Measurements from ENCODE around the gene FBXL15. TPM values are rescaled to one million over a fixed set of nuclear protein-coding genes. Genes with fewer than 3 reads are reported as not detected.

Gene FBXL15, protein sequence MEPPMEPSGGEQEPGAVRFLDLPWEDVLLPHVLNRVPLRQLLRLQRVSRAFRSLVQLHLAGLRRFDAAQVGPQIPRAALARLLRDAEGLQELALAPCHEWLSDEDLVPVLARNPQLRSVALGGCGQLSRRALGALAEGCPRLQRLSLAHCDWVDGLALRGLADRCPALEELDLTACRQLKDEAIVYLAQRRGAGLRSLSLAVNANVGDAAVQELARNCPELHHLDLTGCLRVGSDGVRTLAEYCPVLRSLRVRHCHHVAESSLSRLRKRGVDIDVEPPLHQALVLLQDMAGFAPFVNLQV
- total RNA-seq = 10 to 100 TPM; 36.9 to 57.8 (median 44.8) TPM

DNA sequence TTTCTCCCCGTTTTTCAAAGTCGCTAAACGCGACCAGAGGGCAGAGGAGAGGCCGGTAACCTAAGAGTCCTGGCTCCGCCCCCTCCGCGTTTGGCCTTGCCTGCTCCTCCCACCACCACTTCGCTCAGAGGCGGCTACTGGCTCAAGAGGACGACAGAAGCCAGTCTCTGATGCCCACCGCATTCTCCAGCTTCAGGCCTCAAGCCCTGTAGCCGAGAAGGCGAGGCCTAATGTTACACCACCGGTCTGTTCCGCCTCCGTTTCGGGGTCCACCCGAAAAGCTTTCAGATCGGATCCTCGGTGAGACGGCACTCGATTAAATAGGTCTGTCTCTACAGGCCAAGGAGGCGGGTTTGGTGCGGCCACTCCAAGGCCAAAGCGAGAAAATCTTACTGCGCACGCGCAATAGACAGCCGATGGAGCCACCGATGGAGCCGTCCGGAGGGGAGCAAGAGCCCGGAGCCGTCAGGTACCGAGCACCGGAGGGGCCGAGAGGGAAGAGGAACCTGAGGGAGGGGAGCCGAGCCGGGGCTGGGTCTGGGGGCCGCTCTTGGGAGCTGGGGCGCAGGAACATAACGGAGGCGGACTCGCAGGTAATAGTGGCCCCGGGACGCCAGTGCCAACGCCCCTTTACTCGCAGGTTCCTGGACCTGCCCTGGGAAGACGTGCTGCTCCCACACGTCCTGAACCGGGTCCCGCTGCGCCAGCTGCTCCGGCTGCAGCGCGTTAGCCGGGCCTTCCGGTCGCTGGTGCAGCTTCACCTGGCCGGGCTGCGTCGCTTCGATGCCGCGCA is at the start of gene FBXL15:
FBXL15 (plus strand) TSS at position 123 of the 793 bp plus-strand sequence; CDS start at position 417, 294 bp downstream.
- TF ChIP-seq POLR2A (IDR thresholded peaks at IDR 0.05) (peak; percentile 36 to 48), CTCF (IDR thresholded peaks at IDR 0.05) (peak in 2 of 6 experiments; percentile 15 to 47)
- Histone ChIP-seq H3K27me3 (peaks cover 0 to 4% of the 10 kb centered on the region in 2 donors), H3K9me3 (no peaks in the 10 kb centered on the region), H3K27ac (peak within 1 kb of the TSS; percentile 85 to 96 (median 93)), H3K36me3 (peaks cover 0 to 21% (median 0%) of the 10 kb centered on the region in 3 donors), H3K4me3 (peak within 1 kb of the TSS; percentile 75 to 99 (median 90)), H3K4me1 (peaks cover 0 to 41% (median 26%) of the 10 kb centered on the region in 4 donors)
- peak; percentile 95 to 98 (median 96) for DNase-seq

DNA sequence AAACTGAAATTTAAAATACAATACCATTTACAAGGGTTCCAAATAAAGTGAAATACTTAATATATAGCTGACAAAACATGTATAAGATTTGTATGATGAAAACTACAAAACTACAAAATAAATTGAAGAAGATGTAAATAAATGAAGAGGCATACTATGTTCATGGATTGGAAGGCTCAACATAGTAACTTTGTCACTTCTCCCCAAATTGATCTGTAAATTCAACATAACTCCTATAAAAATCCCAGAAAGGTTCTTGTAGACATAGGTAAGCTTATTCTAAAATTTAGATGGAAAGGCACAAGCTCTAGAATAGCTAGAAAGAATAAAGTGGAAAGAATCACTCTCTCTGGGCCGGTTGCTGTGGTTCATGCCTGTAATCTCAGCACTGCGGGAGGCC is 49.3 kb upstream of the FBXL15 start:
- H3K36me3 ChIP-seq = peaks cover 0 to 100% (median 0%) of the 10 kb centered on the region in 3 donors
- TF ChIP-seq CTCF (IDR thresholded peaks at IDR 0.05) = no peak
- TF ChIP-seq POLR2A (IDR thresholded peaks at IDR 0.05) = no peak
- no peaks in the 10 kb centered on the region for H3K9me3 ChIP-seq
- no peak overlapping the region for H3K27ac ChIP-seq
- H3K4me1 ChIP-seq = no peaks in the 10 kb centered on the region
- no peak for DNase-seq
- no peak overlapping the region for H3K4me3 ChIP-seq
- no peaks in the 10 kb centered on the region for H3K27me3 ChIP-seq

GRCh38 chr10:102375250-102375649 is 45.4 kb upstream of the FBXL15 start:
- H3K9me3 ChIP-seq = no peaks in the 10 kb centered on the region
- H3K36me3 ChIP-seq = peaks cover 0 to 100% (median 0%) of the 10 kb centered on the region in 3 donors
- H3K27me3 ChIP-seq = no peaks in the 10 kb centered on the region
- DNase-seq = no peak
- no peak for TF ChIP-seq CTCF (IDR thresholded peaks at IDR 0.05)
- no peak for TF ChIP-seq POLR2A (IDR thresholded peaks at IDR 0.05)
- no peak overlapping the region for H3K4me3 ChIP-seq
- H3K27ac ChIP-seq = no peak overlapping the region
- H3K4me1 ChIP-seq = no peaks in the 10 kb centered on the region

- Histone ChIP-seq H3K4me3 (no peak overlapping the region), H3K4me1 (no peaks in the 10 kb centered on the region), H3K36me3 (peaks cover 0 to 100% (median 0%) of the 10 kb centered on the region in 3 donors), H3K9me3 (no peaks in the 10 kb centered on the region), H3K27ac (no peak overlapping the region), H3K27me3 (no peaks in the 10 kb centered on the region)
- DNase-seq = no peak
- no peak for TF ChIP-seq POLR2A (IDR thresholded peaks at IDR 0.05)
- TF ChIP-seq CTCF (IDR thresholded peaks at IDR 0.05) = no peak
These were observed 44.8 kb upstream of the FBXL15 start for GRCh38 chr10:102375867-102376266.

GRCh38 chr10:102376901-102377300 is 43.7 kb upstream of the FBXL15 start:
- DNase-seq = no peak
- no peak overlapping the region for H3K4me3 ChIP-seq
- TF ChIP-seq CTCF (IDR thresholded peaks at IDR 0.05) = no peak
- H3K36me3 ChIP-seq = peaks cover 0 to 98% (median 0%) of the 10 kb centered on the region in 3 donors
- H3K27ac ChIP-seq = no peak overlapping the region
- no peaks in the 10 kb centered on the region for H3K4me1 ChIP-seq
- H3K27me3 ChIP-seq = no peaks in the 10 kb centered on the region
- H3K9me3 ChIP-seq = no peaks in the 10 kb centered on the region

All from Peyer's patch (tissue), 4 donors.